SW 1271 (cell line): ENCODE data around the gene WNT4.

Experiments
- DNase-seq, 2 experiments: peaks; one replicate each; lab custom pipeline; 2025; lab: John Stamatoyannopoulos, UW

The WNT4 gene

GRCh38 chr1:22108339-22109105 lies 34.4 kb downstream of the WNT4 start:
- DNase-seq: no peak

- DNase-seq: no peak
Measured at GRCh38 chr1:22107126-22107525, 35.8 kb downstream of the WNT4 start.

GRCh38 chr1:22105611-22106207 lies 37.2 kb downstream of the WNT4 start:
- peak in 1 of 2 experiments; percentile 33 for DNase-seq

GRCh38 chr1:22104865-22105437 lies 37.9 kb downstream of the WNT4 start:
- DNase-seq: no peak

GRCh38 chr1:22104094-22104493 lies 38.8 kb downstream of the WNT4 start:
- DNase-seq: no peak

GRCh38 chr1:22102746-22103145 lies 40.2 kb downstream of the WNT4 start:
- no peak for DNase-seq

- DNase-seq: no peak
Measured at GRCh38 chr1:22101995-22102394, 40.9 kb downstream of the WNT4 start.

GRCh38 chr1:22101199-22101598 lies 41.7 kb downstream of the WNT4 start:
- no peak for DNase-seq

GRCh38 chr1:22100168-22100567 lies 42.7 kb downstream of the WNT4 start:
- no peak for DNase-seq

- no peak for DNase-seq
Measured at GRCh38 chr1:22098752-22099151, 44.1 kb downstream of the WNT4 start.

GRCh38 chr1:22096463-22096862 lies 46.4 kb downstream of the WNT4 start:
- DNase-seq: no peak

- DNase-seq: no peak
Measured at GRCh38 chr1:22096036-22096435, 46.9 kb downstream of the WNT4 start.

GRCh38 chr1:22093513-22093912 lies 49.4 kb downstream of the WNT4 start:
- DNase-seq: no peak

- peak; percentile 8 to 75 for DNase-seq
Measured at GRCh38 chr1:22092026-22092768, 50.7 kb downstream of the WNT4 start.

GRCh38 chr1:22090867-22091266 lies 52.0 kb downstream of the WNT4 start:
- no peak for DNase-seq

- DNase-seq: peak in 1 of 2 experiments; percentile 9
Measured at GRCh38 chr1:22089787-22090186, 53.1 kb downstream of the WNT4 start.

- no peak for DNase-seq
Measured at GRCh38 chr1:22089134-22089571, 53.7 kb downstream of the WNT4 start.

GRCh38 chr1:22088331-22088730 lies 54.6 kb downstream of the WNT4 start:
- no peak for DNase-seq

- DNase-seq: no peak
Measured at GRCh38 chr1:22080191-22080590, 62.7 kb downstream of the WNT4 start.

GRCh38 chr1:22078133-22078532 lies 64.8 kb downstream of the WNT4 start:
- DNase-seq: no peak

GRCh38 chr1:22077728-22078127 lies 65.2 kb downstream of the WNT4 start:
- DNase-seq: no peak

GRCh38 chr1:22076346-22076745 lies 66.6 kb downstream of the WNT4 start:
- no peak for DNase-seq

GRCh38 chr1:22075718-22076117 lies 67.2 kb downstream of the WNT4 start:
- no peak for DNase-seq
